Measurements from ENCODE around the gene LDLRAD1. TPM values are rescaled to one million over a fixed set of nuclear protein-coding genes. Genes with fewer than 3 reads are reported as not detected.
"Not testable (repeated sequence)": the region's sequence is repeated elsewhere in the genome, so short reads cannot be mapped to it uniquely, and the experiment has no call there.

The LDLRAD1 gene
- total RNA-seq, 1 experiment from 2014 or later: not detected

- H3K27me3 Mint-ChIP-seq (ENCODE audit: insufficient read depth, unreplicated experiment): no peaks in the 10 kb centered on the region
- intact Hi-C loops (cut with micrococcal nuclease): loop anchor here (1.0 to 5.0 kb wide), 2 partner anchors 176 to 192 kb away; no protein-coding TSS in a partner anchor
- H3K9me3 Mint-ChIP-seq (ENCODE audit: unreplicated experiment): no peaks in the 10 kb centered on the region
- no peak within 1 kb of the TSS for H3K4me3 Mint-ChIP-seq (ENCODE audit: unreplicated experiment)
- BruUV-seq (replicated peaks): TSS peak; percentile 54
- peak; percentile 99 for DNase-seq (ENCODE audit: unreplicated experiment)
- H3K36me3 Mint-ChIP-seq (ENCODE audit: insufficient read depth, unreplicated experiment): peaks cover 12% of the 10 kb centered on the region
- TF ChIP-seq CTCF (IDR thresholded peaks at IDR 0.05; ENCODE audit: unreplicated experiment): no peak
- CTCF ChIA-PET: interaction anchor here (0.6 to 3.0 kb wide), 5 partner anchors 93 to 436 kb away, joined by 3 to 9 read pairs (median 4); no protein-coding TSS in a partner anchor
- H3K4me1 Mint-ChIP-seq (ENCODE audit: insufficient read depth, unreplicated experiment): peaks cover 13% of the 10 kb centered on the region
- POLR2A ChIA-PET: interaction anchor here (0.6 to 4.6 kb wide), 32 partner anchors 9 to 881 kb away, joined by 3 to 45 read pairs (median 5); partner anchors contain the start of genes CYB5RL, IFT25, LDLRAD1 and LRRC42
- no peak within 1 kb of the TSS for H3K27ac Mint-ChIP-seq (ENCODE audit: low read depth, unreplicated experiment)
These were observed 35.2 kb upstream of the LDLRAD1 start, which contains the start of the genes TCEANC2 and TMEM59 for GRCh38 chr1:54052934-54053744. Gene TCEANC2, plus strand, starts transcription at chr1:54053608. Its CDS starts 815 bp downstream, at chr1:54054423. Gene TMEM59, minus strand, starts transcription at chr1:54053204. Its CDS starts 16 bp downstream, at chr1:54053188.

DNA sequence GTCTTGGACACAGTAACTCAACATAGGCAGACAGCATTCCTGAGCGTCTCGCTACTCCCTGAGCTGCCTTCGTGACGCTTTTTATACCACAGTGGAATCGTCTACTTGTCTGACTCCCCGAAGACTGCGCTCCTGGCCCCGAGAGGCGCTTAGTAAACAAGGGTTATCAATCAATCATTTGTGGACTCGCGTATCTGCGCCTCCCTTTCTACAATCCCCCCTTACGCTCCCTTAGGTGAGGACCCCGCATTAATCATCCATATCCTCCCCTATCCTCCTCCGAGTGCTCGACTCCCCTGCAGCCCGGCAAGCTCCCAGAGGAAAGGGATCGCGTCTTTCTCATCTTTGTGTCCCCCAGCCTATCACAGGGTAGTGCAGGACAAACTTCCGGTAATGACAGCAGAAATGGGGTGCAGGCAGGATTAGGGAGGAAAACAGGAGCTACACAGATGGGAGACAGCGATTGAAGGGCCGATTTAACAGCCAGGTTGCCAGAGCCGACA is 34.5 kb upstream of the LDLRAD1 start:
- ChIA-PET POLR2A (interaction anchor here (0.6 to 4.6 kb wide), 28 partner anchors 9 to 882 kb away, joined by 3 to 45 read pairs (median 6); partner anchors contain the start of genes CYB5RL, IFT25, LDLRAD1 and LRRC42), CTCF (interaction anchor here (0.6 to 3.0 kb wide), 9 partner anchors 17 to 436 kb away, joined by 3 to 9 read pairs (median 3); no protein-coding TSS in a partner anchor)
- peak; percentile 45 for DNase-seq (ENCODE audit: unreplicated experiment)
- Mint-ChIP-seq H3K9me3 (ENCODE audit: unreplicated experiment) (no peaks in the 10 kb centered on the region), H3K27ac (ENCODE audit: low read depth, unreplicated experiment) (no peak overlapping the region), H3K4me1 (ENCODE audit: insufficient read depth, unreplicated experiment) (peaks cover 10% of the 10 kb centered on the region), H3K36me3 (ENCODE audit: insufficient read depth, unreplicated experiment) (peaks cover 6% of the 10 kb centered on the region), H3K4me3 (ENCODE audit: unreplicated experiment) (no peak overlapping the region), H3K27me3 (ENCODE audit: insufficient read depth, unreplicated experiment) (no peaks in the 10 kb centered on the region)
- TSS peak; percentile 31 for BruUV-seq (replicated peaks)
- intact Hi-C loops (cut with micrococcal nuclease): loop anchor here (5.0 kb wide), 1 partner anchor 175 kb away; no protein-coding TSS in a partner anchor
- TF ChIP-seq CTCF (IDR thresholded peaks at IDR 0.05; ENCODE audit: unreplicated experiment): no peak

- peaks cover 10% of the 10 kb centered on the region for H3K4me1 Mint-ChIP-seq (ENCODE audit: insufficient read depth, unreplicated experiment)
- BruUV-seq (replicated peaks): no TSS peak
- no peak overlapping the region for H3K27ac Mint-ChIP-seq (ENCODE audit: low read depth, unreplicated experiment)
- H3K36me3 Mint-ChIP-seq (ENCODE audit: insufficient read depth, unreplicated experiment): peaks cover under 1% of the 10 kb centered on the region
- no peaks in the 10 kb centered on the region for H3K9me3 Mint-ChIP-seq (ENCODE audit: unreplicated experiment)
- ChIA-PET CTCF (interaction anchor here (0.6 to 3.0 kb wide), 12 partner anchors 18 to 437 kb away, joined by 3 to 9 read pairs (median 3); no protein-coding TSS in a partner anchor), POLR2A (interaction anchor here (0.6 to 4.6 kb wide), 24 partner anchors 11 to 882 kb away, joined by 3 to 45 read pairs (median 6); partner anchors contain the start of genes CYB5RL, IFT25, LRRC42 and MRPL37)
- no peak for TF ChIP-seq CTCF (IDR thresholded peaks at IDR 0.05; ENCODE audit: unreplicated experiment)
- intact Hi-C loops (cut with micrococcal nuclease): loop anchor here (5.0 kb wide), 1 partner anchor 175 kb away; no protein-coding TSS in a partner anchor
- no peaks in the 10 kb centered on the region for H3K27me3 Mint-ChIP-seq (ENCODE audit: insufficient read depth, unreplicated experiment)
- no peak overlapping the region for H3K4me3 Mint-ChIP-seq (ENCODE audit: unreplicated experiment)
- peak; percentile 3 for DNase-seq (ENCODE audit: unreplicated experiment)
These were observed 34.0 kb upstream of the LDLRAD1 start for GRCh38 chr1:54051933-54052430.

- intact Hi-C loops (cut with micrococcal nuclease): loop anchor here (5.0 kb wide), 1 partner anchor 173 kb away; no protein-coding TSS in a partner anchor
- H3K27ac Mint-ChIP-seq (ENCODE audit: low read depth, unreplicated experiment); H3K36me3 Mint-ChIP-seq (ENCODE audit: insufficient read depth, unreplicated experiment); H3K9me3 Mint-ChIP-seq (ENCODE audit: unreplicated experiment); DNase-seq (ENCODE audit: unreplicated experiment); H3K4me3 Mint-ChIP-seq (ENCODE audit: unreplicated experiment); BruUV-seq (replicated peaks); H3K27me3 Mint-ChIP-seq (ENCODE audit: insufficient read depth, unreplicated experiment): not testable (repeated sequence)
- peaks cover 11% of the 10 kb centered on the region for H3K4me1 Mint-ChIP-seq (ENCODE audit: insufficient read depth, unreplicated experiment)
- POLR2A ChIA-PET: interaction anchor here (3.7 kb wide), 1 partner anchor 9 kb away, joined by 30 read pairs; no protein-coding TSS in a partner anchor
- CTCF ChIA-PET: interaction anchor here (0.5 to 0.7 kb wide), 3 partner anchors 138 to 1637 kb away, joined by 3 to 4 read pairs (median 3); no protein-coding TSS in a partner anchor
These were observed 32.4 kb upstream of the LDLRAD1 start for GRCh38 chr1:54050435-54050834.
